Erythroblast (primary cell): ENCODE data around the gene SLC22A1.

Experiments
- GATA1 ChIP-seq: IDR thresholded peaks from 2 replicates; pipeline ENCODE4 v1.6.1; 2011; ENCODE audit warnings: low read depth, mild to moderate bottlenecking, control low read depth, low read length, moderate library complexity
- POLR2A ChIP-seq: IDR thresholded peaks from 2 replicates; pipeline ENCODE4 v1.6.1; 2011; ENCODE audit warnings: mild to moderate bottlenecking, low read length

- TF ChIP-seq POLR2A (no peak), GATA1 (no peak)
Measured at GRCh38 chr6:160110586-160111123, 11.0 kb upstream of the SLC22A1 start.
